K562 (cell line): Measurements from ENCODE around the gene LY6G6C. TPM values are rescaled to one million over a fixed set of nuclear protein-coding genes. Genes with fewer than 3 reads are reported as not detected.

ENCODE experiments used
- BHLHE40 ChIP-seq: IDR thresholded peaks from 2 replicates; pipeline ENCODE4 v1.6.1; 2011; ENCODE audit warnings: low read length, improper control_type of control experiment
- BRF1 ChIP-seq: IDR thresholded peaks from 3 replicates; pipeline ENCODE4 v1.6.1; 2011; ENCODE audit warnings: borderline replicate concordance, mild to moderate bottlenecking; ENCODE audit not compliant: insufficient read length; ENCODE audit errors: extremely low read depth
- CEBPZ ChIP-seq: fragments of 150-350 bp; IDR thresholded peaks from 2 replicates; pipeline ENCODE4 v1.6.1; 2014; ENCODE audit warnings: low read depth, mild to moderate bottlenecking, low read length, borderline replicate concordance
- ETS2 ChIP-seq: IDR thresholded peaks from 2 replicates; pipeline ENCODE4 v1.6.1; 2016; ENCODE audit warnings: borderline replicate concordance, missing genetic modification characterization, mild to moderate bottlenecking, moderate library complexity, missing compliant biosample characterization; ENCODE audit not compliant: poor library complexity, severe bottlenecking
- MYC ChIP-seq, 2 experiments: fragments of 250-450 bp in 1 of 2; sonication (Bioruptor Pico) in 1 of 2; IDR thresholded peaks; 2 replicates each; pipeline versions ENCODE4 v1.5.1 to v1.6.1; 2012 to 2021; ENCODE audit warnings: low read depth in 2 of 2, borderline replicate concordance in 1 of 2, improper control_type of control experiment in 1 of 2, low read length in 1 of 2, mild to moderate bottlenecking in 1 of 2, moderate library complexity in 1 of 2
- SMARCB1 ChIP-seq: IDR thresholded peaks from 2 replicates; pipeline ENCODE4 v1.6.1; 2011; ENCODE audit warnings: improper control_type of control experiment, low read depth; ENCODE audit not compliant: insufficient read length
- ZBTB17 ChIP-seq: fragments of 450-650 bp; formaldehyde crosslinking; IDR thresholded peaks from 2 replicates; pipeline ENCODE4 v1.4.0; 2020; ENCODE audit warnings: mild to moderate bottlenecking
- ZBTB40 ChIP-seq, 2 experiments: fragments of 450-650 bp in 1 of 2; sonication (generic) in 1 of 2; formaldehyde crosslinking in 1 of 2; IDR thresholded peaks; 2 replicates each; pipeline versions ENCODE4 v1.7.1 to v1.9.0; 2016 to 2022; ENCODE audit warnings: inconsistent platforms in 1 of 2, mild to moderate bottlenecking in 1 of 2, missing genetic modification reagents in 1 of 2
- ZC3H8 ChIP-seq: fragments of 450-650 bp; IDR thresholded peaks from 2 replicates; pipeline ENCODE4 v1.6.1; 2017
- ZNF354B ChIP-seq: fragments of 250-450 bp; sonication (Bioruptor Pico); IDR thresholded peaks from 2 replicates; pipeline ENCODE4 v1.4.0; 2020
- polyA plus RNA-seq, 8 experiments: library from polyadenylated mRNA; depleted of rRNA in 4 of 8; stranded (reverse) in 5 of 8; unstranded in 3 of 8; fragments of >200 nt; fragmentation: Nextera tagmentation in 2 of 8; fragmentation: Illumina TruSeq in 1 of 8; extraction: Ambion mirVana in 2 of 8; extraction: Trizol in 1 of 8; gene quantifications; 2 replicates each; pipeline versions ENCODE4 v1.2.1 to v1.2.3, GENCODE V29; 2011 to 2014; ENCODE audit warnings: inconsistent platforms in 1 of 8, missing spikeins in 1 of 8
- total RNA-seq, 7 experiments: library from RNA; depleted of rRNA in 6 of 7; stranded (reverse); fragments of >200 nt in 6 of 7; fragmentation: Illumina TruSeq in 2 of 7; extraction: Trizol in 2 of 7; gene quantifications; 2 replicates each; pipeline versions ENCODE4 v1.2.1 to v1.2.3, GENCODE V29; 2011 to 2021; ENCODE audit warnings: low replicate concordance in 1 of 7
- TF ChIP-seq, protein P1 (sequence below): fragments of 250-450 bp; sonication (Bioruptor Pico); IDR thresholded peaks from 2 replicates; pipeline ENCODE4 v1.5.0; 2021; ENCODE audit warnings: mild to moderate bottlenecking, moderate library complexity

LY6G6C gene
- total and polyA plus RNA-seq, 9 of the 15 experiments (the other 6 are each of a cell fraction or from before 2014, with no cell fraction given): 0.06 to 0.20 TPM; not detected in 7

DNA sequence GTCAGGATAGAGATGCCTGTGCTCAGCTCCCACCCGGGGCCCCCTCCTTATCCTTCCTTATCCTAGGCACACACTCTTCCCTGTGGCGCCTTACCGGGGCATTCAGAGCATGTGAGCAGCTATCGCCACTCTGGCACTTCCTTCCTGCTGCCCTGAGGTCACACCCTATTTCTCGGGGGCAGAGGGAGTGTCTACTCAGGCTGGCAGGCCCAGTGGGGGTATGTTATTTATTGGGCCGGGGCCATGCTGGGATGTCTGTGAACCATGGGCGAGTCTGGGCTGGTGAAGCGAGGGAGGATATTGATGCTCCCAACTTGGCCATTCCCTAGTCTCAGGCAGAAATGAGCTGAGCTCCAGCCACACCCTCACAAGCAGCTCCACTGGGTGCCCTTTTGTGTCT, 10.3 kb downstream of the LY6G6C start (continued):
- no peak for TF ChIP-seq CEBPZ
- TF ChIP-seq MYC (IDR thresholded peaks at IDR 0.05; ENCODE audit: low read depth, low read length): no peak
- TF ChIP-seq MYC (CRISPR knock-in tag; IDR thresholded peaks at IDR 0.05; ENCODE audit: borderline replicate concordance, low read depth): 0 out of 2 replicates have a peak, but pooled peaks have one; percentile 20
- TF ChIP-seq, protein P1, sequence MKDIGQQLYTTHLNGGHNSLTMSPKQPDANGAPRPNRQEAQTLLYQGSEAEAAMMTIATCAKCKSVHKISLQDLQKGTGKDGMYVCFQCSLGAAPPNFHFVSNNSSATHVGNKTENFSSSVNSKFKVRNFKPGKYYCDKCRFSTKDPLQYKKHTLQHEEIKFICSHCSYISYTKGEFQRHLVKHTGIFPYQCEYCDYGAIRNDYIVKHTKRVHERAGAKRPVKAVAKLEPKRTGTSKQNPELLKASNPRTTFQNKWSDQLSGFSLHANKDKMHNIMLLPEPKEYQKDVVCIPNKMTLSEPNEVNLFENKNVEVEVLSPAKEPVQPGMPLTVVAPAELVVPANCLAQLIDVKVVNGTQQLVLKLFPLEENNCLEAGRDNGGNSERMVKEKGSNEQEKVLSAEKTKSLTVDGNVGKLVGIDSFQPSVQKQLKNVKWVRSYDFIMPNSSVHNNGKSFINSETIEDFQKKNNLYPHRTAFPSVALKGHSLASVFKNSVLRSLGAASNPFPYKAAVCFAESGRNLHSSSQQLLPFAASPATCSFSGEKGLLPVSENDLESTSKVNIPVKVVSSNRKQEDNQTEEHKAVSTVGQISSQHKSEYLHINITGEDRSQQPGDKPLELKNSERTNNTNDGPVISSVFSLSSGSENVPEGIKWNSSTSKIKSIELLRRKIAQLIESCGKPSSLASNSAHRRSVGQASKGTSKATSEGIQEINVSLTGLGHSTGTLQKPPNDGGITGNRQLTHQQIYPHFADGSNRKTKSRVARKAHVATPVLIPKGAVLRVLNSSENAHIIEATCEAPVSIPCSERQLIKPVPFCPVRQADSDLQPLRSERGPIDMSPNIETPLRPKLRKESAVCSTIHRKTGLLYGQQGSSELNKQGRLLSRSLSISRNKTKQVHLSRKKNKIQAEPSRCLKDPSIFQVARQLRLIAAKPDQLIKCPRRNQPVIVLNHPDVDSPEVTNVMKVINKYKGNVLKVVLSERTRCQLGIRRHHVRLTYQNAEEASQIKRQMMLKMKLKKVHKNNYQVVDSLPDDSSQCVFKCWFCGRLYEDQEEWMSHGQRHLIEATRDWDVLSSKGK: no peak
- no peak for TF ChIP-seq BHLHE40
- no peak for TF ChIP-seq BRF1
- TF ChIP-seq ZBTB17: 0 out of 2 replicates have a peak, but pooled peaks have one; percentile 40
- no peak for TF ChIP-seq SMARCB1
- TF ChIP-seq ZNF354B (CRISPR knock-in tag): no peak
- no peak for TF ChIP-seq ZC3H8
- TF ChIP-seq ZBTB40 (IDR thresholded peaks at IDR 0.05): no peak
- 0 out of 2 replicates have a peak, but pooled peaks have one; percentile 26 for TF ChIP-seq ZBTB40 (CRISPR knock-in tag; IDR thresholded peaks at IDR 0.05)
- no peak for TF ChIP-seq ETS2
